GM12865 (cell line): ENCODE measurements around the gene LTN1.
"Not testable (repeated sequence)": the region's sequence is repeated elsewhere in the genome, so short reads cannot be mapped to it uniquely, and the experiment has no call there.

Experiments
- DNase-seq: peaks from one replicate; pipeline ENCODE4 v3.0.0; 2010; ENCODE audit warnings: low read depth
- H3K4me3 ChIP-seq: 2 replicates; pipeline ENCODE4 v1.5.1; 2011; ENCODE audit warnings: mild to moderate bottlenecking, low read depth, low read length, control low read depth
- TF ChIP-seq, protein P1 (sequence below): IDR thresholded peaks from 2 replicates; pipeline ENCODE4 v1.5.1; 2011; ENCODE audit warnings: low read length, control low read depth, low read depth, inconsistent platforms; ENCODE audit not compliant: insufficient read depth; ENCODE audit errors: missing control alignments

Gene LTN1

DNA sequence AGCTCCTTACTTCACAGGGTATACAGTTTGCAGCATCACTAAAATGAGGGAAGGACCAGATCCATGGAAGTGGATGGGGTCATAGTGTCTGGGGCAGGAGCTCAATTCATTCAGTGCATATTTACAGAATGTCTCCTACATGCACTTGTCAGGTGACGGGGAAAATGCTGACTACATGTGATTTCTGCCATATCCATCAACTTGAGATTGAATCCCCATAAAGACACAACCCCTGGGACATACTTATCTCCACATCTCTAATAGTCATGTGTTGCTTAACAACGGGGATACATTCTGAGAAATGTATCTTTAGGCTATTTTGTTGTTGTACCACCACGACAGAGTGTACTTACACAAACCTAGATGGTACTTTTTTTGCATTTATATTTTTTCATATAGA, 14.5 kb upstream of the LTN1 start:
- DNase-seq = no peak
- no peak overlapping the region for H3K4me3 ChIP-seq
- TF ChIP-seq, protein P1, sequence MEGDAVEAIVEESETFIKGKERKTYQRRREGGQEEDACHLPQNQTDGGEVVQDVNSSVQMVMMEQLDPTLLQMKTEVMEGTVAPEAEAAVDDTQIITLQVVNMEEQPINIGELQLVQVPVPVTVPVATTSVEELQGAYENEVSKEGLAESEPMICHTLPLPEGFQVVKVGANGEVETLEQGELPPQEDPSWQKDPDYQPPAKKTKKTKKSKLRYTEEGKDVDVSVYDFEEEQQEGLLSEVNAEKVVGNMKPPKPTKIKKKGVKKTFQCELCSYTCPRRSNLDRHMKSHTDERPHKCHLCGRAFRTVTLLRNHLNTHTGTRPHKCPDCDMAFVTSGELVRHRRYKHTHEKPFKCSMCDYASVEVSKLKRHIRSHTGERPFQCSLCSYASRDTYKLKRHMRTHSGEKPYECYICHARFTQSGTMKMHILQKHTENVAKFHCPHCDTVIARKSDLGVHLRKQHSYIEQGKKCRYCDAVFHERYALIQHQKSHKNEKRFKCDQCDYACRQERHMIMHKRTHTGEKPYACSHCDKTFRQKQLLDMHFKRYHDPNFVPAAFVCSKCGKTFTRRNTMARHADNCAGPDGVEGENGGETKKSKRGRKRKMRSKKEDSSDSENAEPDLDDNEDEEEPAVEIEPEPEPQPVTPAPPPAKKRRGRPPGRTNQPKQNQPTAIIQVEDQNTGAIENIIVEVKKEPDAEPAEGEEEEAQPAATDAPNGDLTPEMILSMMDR = no peak

DNA sequence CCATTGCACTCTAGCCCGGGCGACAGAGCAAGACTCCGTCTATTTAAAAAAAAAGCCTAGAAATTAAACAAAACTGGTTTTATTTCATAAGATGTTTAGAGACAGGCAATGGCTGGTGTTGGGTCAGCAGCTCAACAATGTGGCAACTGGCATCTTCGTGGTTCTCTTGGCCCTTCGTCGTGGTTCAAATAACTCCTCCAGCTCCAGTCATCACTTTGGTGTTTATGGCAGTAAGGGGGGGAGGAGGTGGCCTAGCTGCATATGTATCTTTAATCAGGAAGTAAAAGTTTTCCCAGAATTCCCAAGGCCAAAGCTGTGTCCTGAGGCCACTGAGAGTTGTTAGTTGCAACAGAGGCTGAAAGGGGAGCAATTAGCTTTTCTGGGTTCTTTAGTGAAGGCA, 13.0 kb upstream of the LTN1 start:
- TF ChIP-seq, protein P1 = no peak
- no peak overlapping the region for H3K4me3 ChIP-seq
- DNase-seq = no peak

DNA sequence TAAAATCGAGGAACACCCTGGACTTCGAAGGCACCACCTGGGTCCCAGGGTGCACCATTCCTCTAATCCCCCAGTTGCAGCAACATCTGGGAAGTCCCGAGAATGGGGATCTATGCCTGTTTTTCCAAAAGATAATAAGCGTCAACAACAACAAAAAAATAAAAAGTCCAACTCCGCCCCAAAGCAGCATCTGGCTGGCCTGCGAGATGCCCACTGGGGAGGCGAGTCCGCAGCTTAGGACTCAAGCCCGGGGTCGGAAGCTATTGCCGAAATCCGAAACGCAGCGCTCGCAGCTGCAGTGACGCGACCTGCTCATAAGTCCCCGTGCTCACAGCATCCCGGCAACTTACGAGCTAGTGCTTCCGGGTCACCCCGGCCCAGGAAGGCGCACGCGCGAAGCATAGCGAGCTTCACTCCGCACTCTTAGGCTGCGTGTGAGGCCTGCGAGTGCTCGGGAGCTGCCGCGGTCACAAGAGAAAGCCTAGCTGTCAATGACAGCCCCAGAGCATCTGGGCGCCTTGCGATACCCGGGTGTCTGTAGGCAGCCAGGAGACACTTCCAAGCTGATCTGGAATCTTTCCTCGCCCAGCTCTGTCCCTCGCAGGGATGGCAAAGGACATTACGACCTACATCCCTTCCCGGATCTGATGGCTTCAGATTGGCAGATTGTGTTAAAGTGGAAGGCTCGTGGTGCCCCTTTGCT, 9.9 kb upstream of the LTN1 start:
- H3K4me3 ChIP-seq = peak overlapping the region; percentile 69
- TF ChIP-seq, protein P1 = no peak
- peak; percentile 99 for DNase-seq

DNA sequence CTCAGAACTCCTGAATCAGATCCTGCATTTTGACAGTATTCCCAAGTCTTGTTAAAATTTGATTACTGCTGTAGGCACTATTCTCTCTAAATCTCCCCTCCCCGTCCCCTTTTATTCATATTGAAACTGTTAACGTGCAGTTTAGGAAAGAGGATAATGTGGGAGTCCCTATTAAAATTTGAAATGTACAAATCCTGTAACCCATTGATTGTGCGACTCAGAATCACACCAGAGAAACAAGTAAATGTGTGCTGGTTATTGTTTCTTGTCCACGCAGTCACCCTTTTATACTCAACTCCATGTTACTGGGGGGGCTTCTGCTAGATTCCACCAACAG, 584 bp upstream of the LTN1 start:
- H3K4me3 ChIP-seq = peak overlapping the region; percentile 69
- no peak for DNase-seq
- TF ChIP-seq, protein P1 = no peak

DNA sequence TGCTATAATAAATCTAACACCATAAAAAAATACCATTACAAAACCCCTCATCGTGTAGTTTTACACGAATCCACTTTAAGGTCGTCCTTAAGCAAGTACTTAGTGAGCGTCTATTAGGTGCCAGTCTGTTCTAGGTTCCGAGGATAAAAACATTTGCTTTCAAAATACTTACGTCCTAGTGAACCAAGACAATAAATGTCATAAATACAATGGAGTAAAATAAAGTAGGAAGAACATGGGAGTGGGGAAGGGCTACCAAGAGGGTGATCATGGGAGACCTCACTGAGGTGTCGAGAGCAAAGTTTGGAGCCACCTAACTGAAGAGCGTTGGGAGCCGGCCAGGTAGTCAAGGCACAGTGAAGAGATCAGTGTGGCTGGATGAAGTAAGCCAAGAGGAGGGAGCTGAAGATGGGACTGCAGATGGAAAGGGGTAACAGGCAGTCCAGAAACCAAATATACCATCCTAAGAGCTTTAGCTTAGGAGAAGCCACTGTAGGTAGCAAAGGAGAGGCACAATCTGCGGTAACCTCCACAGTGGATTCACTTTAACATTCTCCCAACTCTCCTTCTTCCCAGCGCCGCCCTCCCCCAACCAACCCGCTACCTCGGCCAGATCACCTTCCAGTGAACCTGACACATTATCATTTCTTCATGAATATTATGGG, 684 bp downstream of the LTN1 start:
- TF ChIP-seq, protein P1 = no peak

DNA sequence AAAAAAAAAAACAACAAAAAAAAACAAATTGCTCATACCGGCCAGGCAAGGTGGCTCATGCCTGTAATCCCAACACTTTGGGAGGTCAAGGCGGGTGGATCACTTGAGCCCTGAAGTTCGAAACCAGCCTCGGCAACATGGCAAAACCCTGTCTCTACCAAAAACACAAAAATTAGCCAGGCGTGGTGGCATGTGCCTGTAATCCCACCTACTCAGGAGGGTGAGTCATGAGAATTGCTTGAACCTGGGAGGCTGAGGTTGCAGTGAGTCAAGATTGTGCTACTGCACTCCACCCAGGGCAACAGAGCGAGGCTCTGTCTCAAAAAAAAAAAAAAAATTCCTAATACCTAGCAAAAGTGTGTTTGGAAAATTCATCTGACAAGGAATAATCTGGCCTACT, 4.5 kb downstream of the LTN1 start:
- not testable (repeated sequence) for DNase-seq, H3K4me3 ChIP-seq

More for the DNA sequence above, 684 bp downstream of the LTN1 start:
- H3K4me3 ChIP-seq = peak overlapping the region; percentile 80
- DNase-seq = peak; percentile 19

DNA sequence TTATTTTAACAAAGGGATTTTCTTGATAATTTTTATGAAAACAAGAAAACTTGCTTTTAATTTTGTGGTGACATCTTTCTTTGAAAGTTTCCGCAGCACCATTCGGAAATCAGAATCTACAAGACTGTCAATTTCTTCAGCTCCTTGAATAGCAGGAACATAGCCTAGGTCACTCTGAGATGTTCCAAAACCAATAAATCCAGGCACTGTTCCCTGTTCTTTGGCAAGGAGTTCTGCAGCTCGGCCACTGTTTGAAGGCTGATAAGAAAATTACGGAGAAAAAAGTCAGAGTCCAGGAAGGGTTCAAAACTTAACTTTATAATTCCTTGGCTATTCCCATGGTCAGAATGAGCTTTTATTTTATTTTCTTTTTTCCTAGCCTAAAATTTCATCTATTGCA, 6.0 kb downstream of the LTN1 start:
- no peak overlapping the region for H3K4me3 ChIP-seq
- TF ChIP-seq, protein P1 = no peak
- no peak for DNase-seq
